ENCODE results near the gene MBP.

DNA sequence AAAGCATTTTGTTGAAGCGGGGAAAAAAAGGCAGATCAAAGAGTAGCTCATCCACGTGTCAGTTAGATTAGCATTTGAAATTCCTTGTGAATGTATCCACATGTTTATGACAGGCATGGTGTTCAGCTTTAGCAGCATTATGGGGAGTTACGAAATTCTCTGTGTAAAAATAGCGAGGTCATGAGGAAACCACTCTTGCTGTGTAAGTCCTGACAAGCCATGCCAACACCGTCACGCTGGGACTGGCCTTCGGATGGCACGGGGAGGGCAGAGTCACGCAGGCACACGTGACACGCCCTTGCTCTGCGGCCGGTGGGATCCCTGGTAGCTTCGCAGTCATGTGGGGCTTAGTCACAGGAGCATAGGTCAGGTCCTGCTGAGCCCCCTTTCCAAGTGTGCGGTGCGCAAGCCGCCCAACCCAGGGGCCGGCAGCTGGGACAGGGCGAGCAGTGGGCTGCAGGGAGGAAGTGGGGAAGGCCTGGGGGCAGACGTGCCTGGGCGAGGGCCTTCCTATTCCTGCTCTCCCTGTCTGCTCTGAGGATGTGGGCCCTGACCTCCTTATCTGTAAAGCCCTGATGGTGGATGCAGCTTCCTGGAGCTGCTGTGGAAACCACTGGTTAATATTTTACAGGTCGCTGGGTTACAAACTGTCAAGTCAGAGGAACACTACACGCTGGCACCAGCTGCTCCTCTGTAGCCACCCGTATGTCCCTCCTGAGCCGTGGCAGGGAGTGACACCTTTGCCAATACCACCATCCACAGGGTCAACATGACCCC is 18.0 kb downstream of the MBP start:
- TF ChIP-seq POLR2AphosphoS5 (IDR thresholded peaks at IDR 0.05): peak; percentile 70
- TF ChIP-seq, protein P1, sequence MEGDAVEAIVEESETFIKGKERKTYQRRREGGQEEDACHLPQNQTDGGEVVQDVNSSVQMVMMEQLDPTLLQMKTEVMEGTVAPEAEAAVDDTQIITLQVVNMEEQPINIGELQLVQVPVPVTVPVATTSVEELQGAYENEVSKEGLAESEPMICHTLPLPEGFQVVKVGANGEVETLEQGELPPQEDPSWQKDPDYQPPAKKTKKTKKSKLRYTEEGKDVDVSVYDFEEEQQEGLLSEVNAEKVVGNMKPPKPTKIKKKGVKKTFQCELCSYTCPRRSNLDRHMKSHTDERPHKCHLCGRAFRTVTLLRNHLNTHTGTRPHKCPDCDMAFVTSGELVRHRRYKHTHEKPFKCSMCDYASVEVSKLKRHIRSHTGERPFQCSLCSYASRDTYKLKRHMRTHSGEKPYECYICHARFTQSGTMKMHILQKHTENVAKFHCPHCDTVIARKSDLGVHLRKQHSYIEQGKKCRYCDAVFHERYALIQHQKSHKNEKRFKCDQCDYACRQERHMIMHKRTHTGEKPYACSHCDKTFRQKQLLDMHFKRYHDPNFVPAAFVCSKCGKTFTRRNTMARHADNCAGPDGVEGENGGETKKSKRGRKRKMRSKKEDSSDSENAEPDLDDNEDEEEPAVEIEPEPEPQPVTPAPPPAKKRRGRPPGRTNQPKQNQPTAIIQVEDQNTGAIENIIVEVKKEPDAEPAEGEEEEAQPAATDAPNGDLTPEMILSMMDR (IDR thresholded peaks at IDR 0.05): no peak
- TF ChIP-seq POLR2A (IDR thresholded peaks at IDR 0.05): no peak
